DOHH2 (cell line): ENCODE results near the gene NPTX2.

ENCODE experiments used
- H3F3A ChIP-seq: fragments of 200-600 bp; sonication (generic), shearing (Covaris generic); 2 replicates; pipeline ENCODE4 v1.6.0; 2016; ENCODE audit warnings: antibody characterized with exemption, mild to moderate bottlenecking; ENCODE audit not compliant: control insufficient read depth, insufficient read depth
- H3K27ac ChIP-seq: fragments of 200-600 bp; sonication (generic); 2 replicates; pipeline ENCODE4 v1.5.1; 2014; ENCODE audit warnings: low read depth, mild to moderate bottlenecking, low read length, moderate library complexity
- H3K27me3 ChIP-seq: fragments of 200-600 bp; sonication (generic); 2 replicates; pipeline ENCODE4 v1.6.1; 2014; ENCODE audit warnings: mild to moderate bottlenecking, low read length, mixed read lengths; ENCODE audit not compliant: control insufficient read depth
- H3K36me3 ChIP-seq: fragments of 200-600 bp; sonication (generic); 2 replicates; pipeline ENCODE4 v1.6.1; 2014; ENCODE audit warnings: mild to moderate bottlenecking, low read length, moderate library complexity, mixed read lengths; ENCODE audit not compliant: control insufficient read depth
- H3K4me1 ChIP-seq: fragments of 200-600 bp; sonication (generic); 2 replicates; pipeline ENCODE4 v1.6.1; 2014; ENCODE audit warnings: mild to moderate bottlenecking, low read length, mixed read lengths; ENCODE audit not compliant: control insufficient read depth
- H3K4me2 ChIP-seq: fragments of 200-600 bp; sonication (generic); 2 replicates; pipeline ENCODE4 v1.6.0; 2014; ENCODE audit warnings: mild to moderate bottlenecking, low read length, moderate library complexity
- H3K4me3 ChIP-seq: fragments of 200-600 bp; sonication (generic); 2 replicates; pipeline ENCODE4 v1.5.1; 2014; ENCODE audit warnings: mild to moderate bottlenecking, low read length, mixed read lengths
- H3K79me2 ChIP-seq: fragments of 200-600 bp; sonication (generic); 2 replicates; pipeline ENCODE4 v1.6.1; 2014; ENCODE audit warnings: mild to moderate bottlenecking, low read length, mixed read lengths; ENCODE audit not compliant: control insufficient read depth
- H3K9me2 ChIP-seq: fragments of 200-600 bp; sonication (generic); replicated peaks from 2 replicates; pipeline ENCODE4 v1.6.1; 2014; ENCODE audit warnings: mild to moderate bottlenecking, low read length, mixed read lengths; ENCODE audit not compliant: control insufficient read depth
- H3K9me3 ChIP-seq: fragments of 200-600 bp; sonication (generic); 2 replicates; pipeline ENCODE4 v1.6.1; 2014; ENCODE audit warnings: antibody characterized with exemption, low read length, mixed read lengths; ENCODE audit not compliant: control insufficient read depth, insufficient read depth
- H4K20me1 ChIP-seq: fragments of 200-600 bp; sonication (generic); 2 replicates; pipeline ENCODE4 v1.6.0; 2014; ENCODE audit warnings: low read depth, mild to moderate bottlenecking, antibody characterized with exemption, low read length, moderate library complexity; ENCODE audit not compliant: control insufficient read depth, insufficient read depth
- CTCF ChIP-seq: fragments of 200-600 bp; sonication (generic); IDR thresholded peaks from one replicate; pipeline ENCODE4 v1.5.1; 2014; ENCODE audit warnings: antibody characterized with exemption, mild to moderate bottlenecking, low read depth, low read length; ENCODE audit not compliant: poor library complexity, severe bottlenecking
- EZH2phosphoT487 ChIP-seq: fragments of 200-600 bp; sonication (generic); IDR thresholded peaks from 2 replicates; pipeline ENCODE4 v1.6.1; 2017; ENCODE audit warnings: borderline replicate concordance, mild to moderate bottlenecking, antibody characterized with exemption, low read length, moderate library complexity, mixed read lengths

NPTX2 gene

GRCh38 chr7:98616381-98617050 is 569 bp upstream of the NPTX2 start:
- H3K27me3 ChIP-seq = peaks cover 29% of the 10 kb centered on the region
- no peak overlapping the region for H3K4me3 ChIP-seq

GRCh38 chr7:98617960-98618418 is 904 bp downstream of the NPTX2 start:
- Histone ChIP-seq H4K20me1 (no peaks in the 10 kb centered on the region), H3K9me3 (no peaks in the 10 kb centered on the region), H3K4me3 (no peak overlapping the region), H3K27me3 (peaks cover 28% of the 10 kb centered on the region), H3K4me2 (no peak overlapping the region), H3K36me3 (no peaks in the 10 kb centered on the region), H3K4me1 (peaks cover 4% of the 10 kb centered on the region), H3K9me2 (no peaks in the 10 kb centered on the region), H3K27ac (no peak overlapping the region), H3K79me2 (no peaks in the 10 kb centered on the region), H3F3A (no peaks in the 10 kb centered on the region)
- TF ChIP-seq CTCF (no peak), EZH2phosphoT487 (no peak)

More at GRCh38 chr7:98616381-98617050, 569 bp upstream of the NPTX2 start:
- Histone ChIP-seq H3K79me2 (no peaks in the 10 kb centered on the region), H3F3A (no peaks in the 10 kb centered on the region), H3K36me3 (no peaks in the 10 kb centered on the region), H3K27ac (no peak overlapping the region), H3K4me1 (peaks cover 4% of the 10 kb centered on the region), H3K9me2 (no peaks in the 10 kb centered on the region), H4K20me1 (no peaks in the 10 kb centered on the region), H3K4me2 (no peak overlapping the region), H3K9me3 (no peaks in the 10 kb centered on the region)
- TF ChIP-seq CTCF (no peak), EZH2phosphoT487 (no peak)

GRCh38 chr7:98618786-98619185 is 1.7 kb downstream of the NPTX2 start:
- Histone ChIP-seq H3K79me2 (no peaks in the 10 kb centered on the region), H3K4me1 (peaks cover 4% of the 10 kb centered on the region), H3K27me3 (peaks cover 31% of the 10 kb centered on the region), H3K36me3 (no peaks in the 10 kb centered on the region), H3F3A (no peaks in the 10 kb centered on the region), H3K9me2 (no peaks in the 10 kb centered on the region), H3K9me3 (no peaks in the 10 kb centered on the region), H3K4me2 (no peak overlapping the region), H4K20me1 (no peaks in the 10 kb centered on the region), H3K27ac (no peak overlapping the region), H3K4me3 (no peak overlapping the region)
- no peak for TF ChIP-seq CTCF
- TF ChIP-seq EZH2phosphoT487 = no peak
